ENCODE results near the gene SPOP.

DNA sequence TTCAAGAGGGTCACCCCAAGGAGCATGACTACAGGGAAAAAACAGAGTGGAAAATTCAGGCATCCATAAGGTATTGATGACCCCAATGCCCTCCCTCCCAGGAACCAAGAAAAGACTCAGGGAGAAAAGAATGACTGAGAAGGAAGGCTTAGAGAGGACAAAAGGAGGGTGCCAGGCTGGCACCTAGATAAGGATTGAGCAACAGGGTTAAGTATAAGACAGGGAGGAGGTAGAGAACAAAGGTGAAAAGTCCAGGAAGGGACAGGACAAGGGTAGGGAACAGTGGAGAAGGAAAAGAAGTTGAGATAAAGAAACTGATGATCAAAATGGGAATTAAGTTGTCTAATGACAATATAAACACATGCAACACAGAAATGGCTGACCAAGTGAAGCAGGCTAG, 27.4 kb upstream of the SPOP start:
- TF ChIP-seq, protein P1, sequence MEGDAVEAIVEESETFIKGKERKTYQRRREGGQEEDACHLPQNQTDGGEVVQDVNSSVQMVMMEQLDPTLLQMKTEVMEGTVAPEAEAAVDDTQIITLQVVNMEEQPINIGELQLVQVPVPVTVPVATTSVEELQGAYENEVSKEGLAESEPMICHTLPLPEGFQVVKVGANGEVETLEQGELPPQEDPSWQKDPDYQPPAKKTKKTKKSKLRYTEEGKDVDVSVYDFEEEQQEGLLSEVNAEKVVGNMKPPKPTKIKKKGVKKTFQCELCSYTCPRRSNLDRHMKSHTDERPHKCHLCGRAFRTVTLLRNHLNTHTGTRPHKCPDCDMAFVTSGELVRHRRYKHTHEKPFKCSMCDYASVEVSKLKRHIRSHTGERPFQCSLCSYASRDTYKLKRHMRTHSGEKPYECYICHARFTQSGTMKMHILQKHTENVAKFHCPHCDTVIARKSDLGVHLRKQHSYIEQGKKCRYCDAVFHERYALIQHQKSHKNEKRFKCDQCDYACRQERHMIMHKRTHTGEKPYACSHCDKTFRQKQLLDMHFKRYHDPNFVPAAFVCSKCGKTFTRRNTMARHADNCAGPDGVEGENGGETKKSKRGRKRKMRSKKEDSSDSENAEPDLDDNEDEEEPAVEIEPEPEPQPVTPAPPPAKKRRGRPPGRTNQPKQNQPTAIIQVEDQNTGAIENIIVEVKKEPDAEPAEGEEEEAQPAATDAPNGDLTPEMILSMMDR (IDR thresholded peaks at IDR 0.05): no peak
- TF ChIP-seq POLR2A (IDR thresholded peaks at IDR 0.05): no peak
